A172 (cell line): ENCODE measurements around the gene NUMB. TPM values are rescaled to one million over a fixed set of nuclear protein-coding genes. Genes with fewer than 3 reads are reported as not detected.
A peak's percentile ranks its signal among the peaks of the same experiment; 100 is the strongest.
"Not testable (repeated sequence)": the region's sequence is repeated elsewhere in the genome, so short reads cannot be mapped to it uniquely, and the experiment has no call there.

Experiments
- DNase-seq: peaks from one replicate; pipeline ENCODE4 v3.0.0-alpha.2; 2015; ENCODE audit warnings: low spot score
- total RNA-seq: library from RNA; depleted of rRNA; stranded (reverse); fragments of >200 nt; shearing (Covaris generic); gene quantifications from 2 replicates; pipeline ENCODE4 v1.2.3, GENCODE V29; 2014

Gene NUMB
- total RNA-seq, 1 experiment from 2014 or later: 26.9 TPM

GRCh38 chr14:73423092-73423491 lies 35.3 kb downstream of the NUMB start:
- not testable (repeated sequence) for DNase-seq

- DNase-seq: no peak
Measured at GRCh38 chr14:73422515-73422914, 35.8 kb downstream of the NUMB start.

- DNase-seq: no peak
Measured at GRCh38 chr14:73418227-73418626, 40.1 kb downstream of the NUMB start.

GRCh38 chr14:73406248-73406647 lies 52.1 kb downstream of the NUMB start:
- not testable (repeated sequence) for DNase-seq

- peak; percentile 9 for DNase-seq
Measured at GRCh38 chr14:73403181-73403752, 55.1 kb downstream of the NUMB start.

- DNase-seq: no peak
Measured at GRCh38 chr14:73402579-73402978, 55.8 kb downstream of the NUMB start.

- no peak for DNase-seq
Measured at GRCh38 chr14:73397810-73398209, 60.5 kb downstream of the NUMB start.

- DNase-seq: no peak
Measured at GRCh38 chr14:73394317-73394716, 64.0 kb downstream of the NUMB start.

- no peak for DNase-seq
Measured at GRCh38 chr14:73393375-73393774, 65.0 kb downstream of the NUMB start.

- no peak for DNase-seq
Measured at GRCh38 chr14:73392329-73393257, 65.8 kb downstream of the NUMB start.

GRCh38 chr14:73387860-73388259 lies 70.5 kb downstream of the NUMB start:
- DNase-seq: not testable (repeated sequence)

- no peak for DNase-seq
Measured at GRCh38 chr14:73386342-73386741, 72.0 kb downstream of the NUMB start.

GRCh38 chr14:73385021-73385420 lies 73.3 kb downstream of the NUMB start:
- not testable (repeated sequence) for DNase-seq

GRCh38 chr14:73383356-73383755 lies 75.0 kb downstream of the NUMB start:
- DNase-seq: no peak

GRCh38 chr14:73381380-73382013 lies 76.8 kb downstream of the NUMB start:
- no peak for DNase-seq

- DNase-seq: no peak
Measured at GRCh38 chr14:73376585-73376984, 81.8 kb downstream of the NUMB start.

GRCh38 chr14:73375861-73376260 lies 82.5 kb downstream of the NUMB start:
- DNase-seq: no peak

GRCh38 chr14:73374218-73374617 lies 84.1 kb downstream of the NUMB start:
- no peak for DNase-seq

GRCh38 chr14:73372529-73372928 lies 85.8 kb downstream of the NUMB start:
- DNase-seq: no peak

GRCh38 chr14:73370561-73370960 lies 87.8 kb downstream of the NUMB start:
- DNase-seq: no peak

- DNase-seq: no peak
Measured at GRCh38 chr14:73369428-73369827, 88.9 kb downstream of the NUMB start.

- no peak for DNase-seq
Measured at GRCh38 chr14:73368616-73369015, 89.7 kb downstream of the NUMB start.

GRCh38 chr14:73365727-73366126 lies 92.6 kb downstream of the NUMB start:
- DNase-seq: no peak
